Measurements from ENCODE around the gene ZNF681. TPM values are rescaled to one million over a fixed set of nuclear protein-coding genes. Genes with fewer than 3 reads are reported as not detected.
"Not testable (repeated sequence)": the region's sequence is repeated elsewhere in the genome, so short reads cannot be mapped to it uniquely, and the experiment has no call there.

The ZNF681 gene
- total RNA-seq, 4 donors from 2014 or later, result 0.65 to 1.1 (median 0.91) TPM

DNA sequence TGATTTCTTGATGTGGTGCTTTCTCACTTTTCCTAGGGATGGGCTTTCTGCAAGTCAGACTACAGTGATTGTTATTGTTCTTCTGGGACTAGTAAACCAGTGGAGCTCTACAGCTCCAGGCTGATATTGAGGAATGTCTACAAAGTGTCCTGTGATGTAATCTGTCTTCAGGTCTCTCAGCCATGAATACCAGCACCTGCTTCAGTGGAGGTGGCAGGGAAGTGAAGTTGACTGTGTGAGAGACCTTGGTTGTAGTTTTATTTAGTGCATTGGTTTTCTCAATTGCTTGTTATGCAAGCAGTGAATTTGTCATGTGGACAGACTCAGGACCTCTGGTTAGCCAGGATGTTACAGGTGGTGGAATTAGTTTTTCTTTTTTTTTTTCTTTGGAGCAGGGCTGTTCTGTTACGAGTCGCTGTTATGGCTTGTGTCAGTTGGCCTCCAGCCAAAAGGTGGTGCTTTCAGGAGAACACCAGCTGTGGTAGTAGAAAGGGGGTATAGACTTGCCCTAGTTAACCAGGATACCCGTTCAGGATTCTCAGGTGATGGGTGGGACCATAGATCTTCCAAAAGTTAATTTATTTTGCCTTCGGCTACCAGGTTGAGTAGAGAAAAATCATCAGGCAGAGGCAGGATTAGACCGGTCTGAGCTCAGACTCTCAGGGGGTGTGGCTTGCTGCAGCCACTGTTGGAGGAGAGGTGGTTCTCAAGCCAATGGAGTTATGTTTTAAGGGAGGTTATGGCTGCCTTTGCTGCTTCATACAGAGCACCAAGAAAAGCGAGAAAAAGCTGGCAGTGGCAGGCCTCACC lies 59.8 kb downstream of the ZNF681 start:
- H3K4me3 ChIP-seq, result no peak overlapping the region
- DNase-seq (ENCODE audit: extremely low spot score), result no peak
- H3K36me3 ChIP-seq, result no peaks in the 10 kb centered on the region
- TF ChIP-seq POLR2A (IDR thresholded peaks at IDR 0.05; ENCODE audit: low read depth) (no peak), POLR2AphosphoS5 (IDR thresholded peaks at IDR 0.05) (no peak), EP300 (IDR thresholded peaks at IDR 0.05) (no peak), CTCF (IDR thresholded peaks at IDR 0.05) (no peak)
- no peaks in the 10 kb centered on the region for H3K9me3 ChIP-seq
- intact Hi-C loops (cut with DNase I), result no loop called here
- H3K27me3 ChIP-seq, result no peaks in the 10 kb centered on the region
- H3K27ac ChIP-seq (replicated peaks in 1 of 4), result peak overlapping the region in 1 of 4 donors; percentile 16
- WGBS, result 60% methylated on average over 6 of the region's 6 CpGs
- H3K4me1 ChIP-seq, result peaks cover 0 to 13% (median 0%) of the 10 kb centered on the region in 4 donors

- intact Hi-C loops (cut with DNase I); H3K36me3 ChIP-seq; DNase-seq (ENCODE audit: extremely low spot score); H3K9me3 ChIP-seq; H3K27ac ChIP-seq (replicated peaks in 1 of 4); H3K27me3 ChIP-seq; H3K4me1 ChIP-seq; H3K4me3 ChIP-seq: not testable (repeated sequence)
- whole genome bisulfite sequencing, result 76% methylated on average over 5 of the region's 9 CpGs
Observed at GRCh38 chr19:23692937-23693336, 65.8 kb downstream of the ZNF681 start.

Other genes with a start within 250 kb of the ZNF681 start
- gene ZNF675, start 71.7 kb downstream of the ZNF681 start, total RNA-seq, result 1 to 10 TPM; 3.6 to 7.1 (median 3.8) TPM
- under 1 TPM; 0.32 to 0.80 (median 0.37) TPM for gene ZNF726, start 156.0 kb upstream of the ZNF681 start, total RNA-seq